ENCODE data around the gene CD99L2. TPM values are rescaled to one million over a fixed set of nuclear protein-coding genes. Genes with fewer than 3 reads are reported as not detected.

The CD99L2 gene
- total RNA-seq, 5 donors from 2014 or later (not counting 1 experiment from before 2014, with no cell fraction given), result 11.1 to 20.0 (median 18.3) TPM

GRCh38 chrX:150729956-150730355 is 168.5 kb downstream of the CD99L2 start:
- Histone ChIP-seq H3K27ac (ENCODE audit: low read length) (no peak overlapping the region), H3K36me3 (ENCODE audit: control insufficient read depth in 2 of 2, extremely low read depth in 1 of 2, insufficient read depth in 1 of 2, low read length in 1 of 2) (peaks cover 0 to 65% of the 10 kb centered on the region in 2 donors), H3K4me3 (ENCODE audit: control insufficient read depth in 1 of 2, extremely low read depth in 1 of 2, low read length in 1 of 2) (no peak overlapping the region), H3K9me3 (no peaks in the 10 kb centered on the region), H3K4me1 (ENCODE audit: control insufficient read depth in 1 of 2, extremely low read depth in 1 of 2, insufficient read depth in 2 of 2, low read length in 2 of 2) (no peaks in the 10 kb centered on the region), H3K27me3 (replicated peaks in 1 of 2; ENCODE audit: control insufficient read depth in 2 of 2, extremely low read depth in 1 of 2, insufficient read depth in 2 of 2, low read length in 1 of 2) (no peaks in the 10 kb centered on the region)
- no peak overlapping the region for H3K27ac Mint-ChIP-seq
- CTCF ChIA-PET, result interaction anchor here in 1 of 2 donors (0.6 kb wide), 1 partner anchor 680 kb away, joined by 3 read pairs; no protein-coding TSS in a partner anchor
- no peaks in the 10 kb centered on the region for H3K9me3 Mint-ChIP-seq
- H3K4me3 Mint-ChIP-seq, result no peak overlapping the region
- POLR2A ChIA-PET, result interaction anchor here in 1 of 2 donors (0.7 kb wide), 1 partner anchor 10 kb away, joined by 6 read pairs; no protein-coding TSS in a partner anchor
- H3K4me1 Mint-ChIP-seq, result peaks cover 0 to 22% (median 13%) of the 10 kb centered on the region in 3 donors
- WGBS (ENCODE audit: insufficient coverage), result no CpG with 5 or more reads among the region's 5 CpGs
- ATAC-seq (replicated peaks in 1 of 4) (no peak), DNase-seq (no peak)
- peaks cover 44% of the 10 kb centered on the region for H3K36me3 Mint-ChIP-seq
- peaks cover 0 to 11% of the 10 kb centered on the region in 2 donors for H3K27me3 Mint-ChIP-seq

GRCh38 chrX:150719621-150720020 is 178.8 kb downstream of the CD99L2 start:
- H3K36me3 Mint-ChIP-seq, result peaks cover 14% of the 10 kb centered on the region
- H3K4me1 ChIP-seq (ENCODE audit: control insufficient read depth in 1 of 2, extremely low read depth in 1 of 2, insufficient read depth in 2 of 2, low read length in 2 of 2), result no peaks in the 10 kb centered on the region
- CTCF ChIA-PET, result interaction anchor here in 1 of 2 donors (0.8 to 1.2 kb wide), 2 partner anchors 44 to 133 kb away, joined by 3 to 5 read pairs; no protein-coding TSS in a partner anchor

More at GRCh38 chrX:150719621-150720020, 178.8 kb downstream of the CD99L2 start:
- peaks cover 0 to 7% of the 10 kb centered on the region in 2 donors for H3K36me3 ChIP-seq (ENCODE audit: control insufficient read depth in 2 of 2, extremely low read depth in 1 of 2, insufficient read depth in 1 of 2, low read length in 1 of 2)
- H3K27me3 Mint-ChIP-seq, result peaks cover 0 to 3% of the 10 kb centered on the region in 2 donors
- no peak overlapping the region for H3K4me3 Mint-ChIP-seq
- ATAC-seq (replicated peaks in 1 of 4) (no peak), DNase-seq (no peak)
- no peak overlapping the region for H3K4me3 ChIP-seq (ENCODE audit: control insufficient read depth in 1 of 2, extremely low read depth in 1 of 2, low read length in 1 of 2)
- H3K4me1 Mint-ChIP-seq, result peaks cover 32 to 43% (median 36%) of the 10 kb centered on the region in 3 donors
- POLR2A ChIA-PET, result interaction anchor here in 1 of 2 donors (0.6 kb wide), 1 partner anchor 11 kb away, joined by 6 read pairs; no protein-coding TSS in a partner anchor
- H3K27ac Mint-ChIP-seq, result no peak overlapping the region
- H3K9me3 ChIP-seq, result no peaks in the 10 kb centered on the region
- no CpG with 5 or more reads among the region's 4 CpGs for WGBS (ENCODE audit: insufficient coverage)
- no peaks in the 10 kb centered on the region for H3K27me3 ChIP-seq (replicated peaks in 1 of 2; ENCODE audit: control insufficient read depth in 2 of 2, extremely low read depth in 1 of 2, insufficient read depth in 2 of 2, low read length in 1 of 2)
- no peak overlapping the region for H3K27ac ChIP-seq (ENCODE audit: low read length)
- H3K9me3 Mint-ChIP-seq, result no peaks in the 10 kb centered on the region

Other genes with a start within 250 kb of the CD99L2 start
- 10 to 100 TPM; 33.8 to 58.3 (median 39.4) TPM for gene MTMR1, start 205.3 kb downstream of the CD99L2 start, total RNA-seq
- 1 to 10 TPM in 4 of 5 donors, under 1 TPM in 1; 0.99 to 5.8 (median 1.3) TPM for gene HMGB3, start 84.7 kb upstream of the CD99L2 start, total RNA-seq

All from T-cell (primary cell).